ENCODE results near the gene NTN1. TPM values are rescaled to one million over a fixed set of nuclear protein-coding genes. Genes with fewer than 3 reads are reported as not detected.
"Not testable (repeated sequence)": the region's sequence is repeated elsewhere in the genome, so short reads cannot be mapped to it uniquely, and the experiment has no call there.

The NTN1 gene
- total RNA-seq, 4 donors from 2014 or later = 9.8 to 33.6 (median 17.6) TPM

- WGBS, 2 donors = 48 to 59% methylated on average over 7 to 8 of the region's 9 CpGs
- H3K4me1 ChIP-seq = peaks cover 9 to 59% (median 23%) of the 10 kb centered on the region in 3 donors
- no peaks in the 10 kb centered on the region for H3K36me3 ChIP-seq
- no peak for TF ChIP-seq POLR2A (IDR thresholded peaks at IDR 0.05)
- no peak for TF ChIP-seq CTCF (IDR thresholded peaks at IDR 0.05)
- intact Hi-C loops (cut with DNase I) = no loop called here
- peak overlapping the region in 3 of 4 donors; percentile 53 to 71 (median 69) for H3K27ac ChIP-seq
- H3K27me3 ChIP-seq = no peaks in the 10 kb centered on the region
- DNase-seq = no peak
- no peak overlapping the region for H3K4me3 ChIP-seq
- H3K9me3 ChIP-seq = no peaks in the 10 kb centered on the region
These were observed 84.0 kb downstream of the NTN1 start for GRCh38 chr17:9105068-9105868.

GRCh38 chr17:9106278-9106677 lies 85.0 kb downstream of the NTN1 start:
- 85 to 86% methylated on average over 7 to 9 of the region's 9 CpGs for WGBS, 2 donors
- H3K4me3 ChIP-seq; H3K36me3 ChIP-seq; DNase-seq; H3K9me3 ChIP-seq; intact Hi-C loops (cut with DNase I); H3K27me3 ChIP-seq: not testable (repeated sequence)
- Histone ChIP-seq H3K27ac (peak overlapping the region in 2 of 4 donors; percentile 25 to 71), H3K4me1 (peaks cover 9 to 49% (median 15%) of the 10 kb centered on the region in 3 donors)

GRCh38 chr17:9107527-9107926 lies 86.2 kb downstream of the NTN1 start:
- DNase-seq = no peak
- H3K27ac ChIP-seq = peak overlapping the region in 2 of 4 donors; percentile 42 to 45
- H3K9me3 ChIP-seq = no peaks in the 10 kb centered on the region
- intact Hi-C loops (cut with DNase I) = no loop called here
- no peak overlapping the region for H3K4me3 ChIP-seq
- no peaks in the 10 kb centered on the region for H3K36me3 ChIP-seq
- H3K4me1 ChIP-seq = peaks cover 9 to 43% (median 10%) of the 10 kb centered on the region in 3 donors
- TF ChIP-seq POLR2A (IDR thresholded peaks at IDR 0.05) = no peak
- TF ChIP-seq CTCF (IDR thresholded peaks at IDR 0.05) = no peak
- no peaks in the 10 kb centered on the region for H3K27me3 ChIP-seq
- WGBS, 2 donors = 77% methylated on average over 4 of the region's 4 CpGs

- peaks cover 9 to 43% (median 10%) of the 10 kb centered on the region in 3 donors for H3K4me1 ChIP-seq
- 60 to 76% methylated on average over 6 of the region's 6 CpGs for WGBS, 2 donors
- no peak for DNase-seq
- H3K27me3 ChIP-seq = no peaks in the 10 kb centered on the region
- intact Hi-C loops (cut with DNase I) = no loop called here
- peak overlapping the region in 2 of 4 donors; percentile 42 to 45 for H3K27ac ChIP-seq
- H3K4me3 ChIP-seq = no peak overlapping the region
- no peaks in the 10 kb centered on the region for H3K36me3 ChIP-seq
- no peaks in the 10 kb centered on the region for H3K9me3 ChIP-seq
- TF ChIP-seq CTCF (IDR thresholded peaks at IDR 0.05) (no peak), POLR2A (IDR thresholded peaks at IDR 0.05) (no peak)
These were observed 86.8 kb downstream of the NTN1 start for GRCh38 chr17:9108146-9108545.

GRCh38 chr17:9109933-9110332 lies 88.6 kb downstream of the NTN1 start:
- no peaks in the 10 kb centered on the region for H3K36me3 ChIP-seq
- no peaks in the 10 kb centered on the region for H3K27me3 ChIP-seq
- intact Hi-C loops (cut with DNase I) = no loop called here
- no peak overlapping the region for H3K4me3 ChIP-seq
- H3K4me1 ChIP-seq = peaks cover 7 to 40% (median 13%) of the 10 kb centered on the region in 3 donors
- TF ChIP-seq CTCF (IDR thresholded peaks at IDR 0.05) = no peak
- no peak for TF ChIP-seq POLR2A (IDR thresholded peaks at IDR 0.05)
- DNase-seq = no peak
- H3K27ac ChIP-seq = no peak overlapping the region
- no peaks in the 10 kb centered on the region for H3K9me3 ChIP-seq
- WGBS, 2 donors = 71 to 79% methylated on average over 4 of the region's 4 CpGs
